ENCODE results near the gene TWIST2.

- TF ChIP-seq CTCF (conservative IDR thresholded peaks at IDR 0.05; ENCODE audit: low read length) (no peak), EZH2phosphoT487 (IDR thresholded peaks at IDR 0.05; ENCODE audit: borderline replicate concordance) (no peak)
These were observed 33.6 kb downstream of the TWIST2 start for GRCh38 chr2:238881353-238882081.

Measured in Loucy (cell line).